ENCODE data around the gene NBDY.
"Not testable (repeated sequence)": the region's sequence is repeated elsewhere in the genome, so short reads cannot be mapped to it uniquely, and the experiment has no call there.

NBDY gene

DNA sequence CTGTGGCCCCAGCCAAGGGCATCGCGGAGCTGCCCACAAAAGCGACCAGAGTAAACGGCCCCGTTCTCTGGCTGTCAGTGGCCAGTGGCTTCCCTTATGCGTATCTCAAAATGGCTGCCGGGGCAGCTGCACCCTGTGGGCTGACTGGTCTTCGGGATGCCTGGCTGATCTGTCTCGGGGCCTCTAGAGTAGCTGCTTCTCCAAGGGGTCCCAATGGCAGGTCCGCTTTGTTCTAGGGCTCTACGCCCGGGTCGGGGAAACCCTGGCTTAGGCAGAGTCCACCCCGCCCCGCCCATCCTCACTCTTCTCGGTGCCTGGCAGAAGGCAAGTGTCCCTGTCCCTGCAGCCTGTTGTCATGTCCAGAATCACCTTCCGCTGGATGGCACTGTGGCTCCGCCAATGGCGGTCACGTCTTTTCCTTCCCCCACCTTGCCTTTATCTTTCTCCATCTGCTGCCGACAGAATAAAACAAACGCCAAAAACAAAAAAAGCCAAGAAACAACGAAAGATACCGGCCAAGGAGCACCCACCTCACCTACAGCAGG is 50.0 kb downstream of the NBDY start:
- not testable (repeated sequence) for H3K4me3 ChIP-seq (replicated peaks in 1 of 2; ENCODE audit: low read depth in 2 of 2, low read length in 2 of 2)

GRCh38 chrX:56780681-56781649 is 51.9 kb downstream of the NBDY start:
- not testable (repeated sequence) for H3K4me3 ChIP-seq (replicated peaks in 1 of 2; ENCODE audit: low read depth in 2 of 2, low read length in 2 of 2)

More for the DNA sequence above, 50.0 kb downstream of the NBDY start:
- DNase-seq (ENCODE audit: low read depth in 2 of 2), result not testable (repeated sequence)

GRCh38 chrX:56782352-56782751 is 53.3 kb downstream of the NBDY start:
- TF ChIP-seq, protein P1, sequence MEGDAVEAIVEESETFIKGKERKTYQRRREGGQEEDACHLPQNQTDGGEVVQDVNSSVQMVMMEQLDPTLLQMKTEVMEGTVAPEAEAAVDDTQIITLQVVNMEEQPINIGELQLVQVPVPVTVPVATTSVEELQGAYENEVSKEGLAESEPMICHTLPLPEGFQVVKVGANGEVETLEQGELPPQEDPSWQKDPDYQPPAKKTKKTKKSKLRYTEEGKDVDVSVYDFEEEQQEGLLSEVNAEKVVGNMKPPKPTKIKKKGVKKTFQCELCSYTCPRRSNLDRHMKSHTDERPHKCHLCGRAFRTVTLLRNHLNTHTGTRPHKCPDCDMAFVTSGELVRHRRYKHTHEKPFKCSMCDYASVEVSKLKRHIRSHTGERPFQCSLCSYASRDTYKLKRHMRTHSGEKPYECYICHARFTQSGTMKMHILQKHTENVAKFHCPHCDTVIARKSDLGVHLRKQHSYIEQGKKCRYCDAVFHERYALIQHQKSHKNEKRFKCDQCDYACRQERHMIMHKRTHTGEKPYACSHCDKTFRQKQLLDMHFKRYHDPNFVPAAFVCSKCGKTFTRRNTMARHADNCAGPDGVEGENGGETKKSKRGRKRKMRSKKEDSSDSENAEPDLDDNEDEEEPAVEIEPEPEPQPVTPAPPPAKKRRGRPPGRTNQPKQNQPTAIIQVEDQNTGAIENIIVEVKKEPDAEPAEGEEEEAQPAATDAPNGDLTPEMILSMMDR (IDR thresholded peaks at IDR 0.05; ENCODE audit: low read depth, low read length), result no peak
- no peak overlapping the region for H3K4me3 ChIP-seq (replicated peaks in 1 of 2; ENCODE audit: low read depth in 2 of 2, low read length in 2 of 2)
- no peak for DNase-seq (ENCODE audit: low read depth in 2 of 2)

More at GRCh38 chrX:56780681-56781649, 51.9 kb downstream of the NBDY start:
- DNase-seq (ENCODE audit: low read depth in 2 of 2), result not testable (repeated sequence)

- TF ChIP-seq, protein P1 (IDR thresholded peaks at IDR 0.05; ENCODE audit: low read depth, low read length), result no peak
- H3K4me3 ChIP-seq (replicated peaks in 1 of 2; ENCODE audit: low read depth in 2 of 2, low read length in 2 of 2), result no peak overlapping the region
- DNase-seq (ENCODE audit: low read depth in 2 of 2), result no peak
These were observed 53.9 kb downstream of the NBDY start for GRCh38 chrX:56782791-56783449.

GRCh38 chrX:56783450-56783831 is 54.4 kb downstream of the NBDY start:
- no peak overlapping the region for H3K4me3 ChIP-seq (replicated peaks in 1 of 2; ENCODE audit: low read depth in 2 of 2, low read length in 2 of 2)
- no peak for DNase-seq (ENCODE audit: low read depth in 2 of 2)
- TF ChIP-seq, protein P1 (IDR thresholded peaks at IDR 0.05; ENCODE audit: low read depth, low read length), result no peak

DNA sequence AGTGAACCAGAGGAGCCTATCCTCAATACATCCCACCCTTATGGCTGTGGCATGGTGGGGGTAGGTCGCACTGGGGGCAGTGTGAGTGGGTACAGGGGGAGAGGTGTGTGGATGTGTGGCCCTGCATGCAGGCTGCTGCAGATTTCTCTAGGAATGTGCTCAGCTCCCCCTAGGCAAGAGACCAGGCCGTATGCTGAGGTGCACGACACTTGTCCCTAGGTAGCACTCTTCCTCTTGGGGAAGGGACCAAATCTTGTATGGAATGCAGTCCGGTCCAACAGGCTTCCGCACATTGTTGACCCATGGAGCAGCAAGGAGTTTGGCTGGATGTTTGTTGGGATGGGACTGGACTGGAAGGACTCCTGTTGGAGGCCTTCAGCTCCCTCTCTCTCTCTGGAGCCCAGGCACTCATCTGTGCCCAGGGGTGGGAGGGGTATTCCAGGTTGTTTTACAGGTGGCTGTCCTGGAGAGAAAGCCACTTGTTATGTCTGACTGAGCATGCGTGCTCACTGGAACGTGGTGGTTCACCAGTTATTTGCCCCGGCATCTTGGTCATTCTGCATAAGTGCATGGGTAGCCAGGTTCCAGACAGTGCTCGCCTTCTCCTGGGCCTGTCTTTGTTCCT is 55.1 kb downstream of the NBDY start:
- TF ChIP-seq, protein P1 (IDR thresholded peaks at IDR 0.05; ENCODE audit: low read depth, low read length), result no peak
- H3K4me3 ChIP-seq (replicated peaks in 1 of 2; ENCODE audit: low read depth in 2 of 2, low read length in 2 of 2), result no peak overlapping the region
- DNase-seq (ENCODE audit: low read depth in 2 of 2), result no peak

DNA sequence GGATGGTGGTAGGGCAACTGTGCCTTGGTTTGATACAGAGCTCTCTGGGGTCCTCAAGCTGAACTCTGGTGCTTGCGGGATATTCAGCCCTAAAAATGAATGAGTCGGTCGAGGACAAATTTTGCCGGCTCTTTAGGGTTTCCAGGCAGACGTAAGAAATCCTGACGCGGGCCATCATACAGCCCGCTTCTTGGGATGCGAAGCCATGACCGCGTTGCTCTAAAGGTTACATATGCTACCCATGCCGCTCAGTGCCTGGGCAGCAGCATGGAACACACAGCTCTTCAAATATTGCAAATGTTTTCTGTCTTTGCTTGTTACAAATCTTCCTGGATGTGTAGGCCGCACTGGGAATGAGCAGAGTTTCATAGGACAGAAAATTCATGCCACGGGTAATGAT is 55.6 kb downstream of the NBDY start:
- DNase-seq (ENCODE audit: low read depth in 2 of 2), result no peak

More for the DNA sequence above, 55.6 kb downstream of the NBDY start:
- H3K4me3 ChIP-seq (replicated peaks in 1 of 2; ENCODE audit: low read depth in 2 of 2, low read length in 2 of 2), result no peak overlapping the region
- TF ChIP-seq, protein P1 (IDR thresholded peaks at IDR 0.05; ENCODE audit: low read depth, low read length), result no peak
